Activated CD8-positive, alpha-beta memory T cell treated with anti-CD3 and anti-CD28 coated beads, Interleukin-2, amount 50 U/mL, for 24 hours (primary cell): ENCODE results near the gene BMP7.
"Not testable (repeated sequence)": the region's sequence is repeated elsewhere in the genome, so short reads cannot be mapped to it uniquely, and the experiment has no call there.

Source experiments
- DNase-seq: peaks from one replicate; pipeline ENCODE4 v3.0.0-alpha.2; 2020; ENCODE audit errors: extremely low read depth

The BMP7 gene

GRCh38 chr20:57287901-57288300 lies 21.5 kb upstream of the BMP7 start:
- DNase-seq, result no peak

GRCh38 chr20:57287007-57287880 lies 20.8 kb upstream of the BMP7 start:
- DNase-seq, result no peak

- no peak for DNase-seq
Measured at GRCh38 chr20:57283860-57284259, 17.4 kb upstream of the BMP7 start.

GRCh38 chr20:57282670-57283361 lies 16.4 kb upstream of the BMP7 start:
- DNase-seq, result no peak

GRCh38 chr20:57281900-57282299 lies 15.5 kb upstream of the BMP7 start:
- no peak for DNase-seq

- no peak for DNase-seq
Measured at GRCh38 chr20:57280221-57280620, 13.8 kb upstream of the BMP7 start.

GRCh38 chr20:57279548-57279947 lies 13.1 kb upstream of the BMP7 start:
- not testable (repeated sequence) for DNase-seq

GRCh38 chr20:57278457-57278856 lies 12.0 kb upstream of the BMP7 start:
- no peak for DNase-seq

- DNase-seq, result no peak
Measured at GRCh38 chr20:57277398-57278105, 11.1 kb upstream of the BMP7 start.

GRCh38 chr20:57276221-57276620 lies 9.8 kb upstream of the BMP7 start:
- DNase-seq, result no peak

- no peak for DNase-seq
Measured at GRCh38 chr20:57275813-57276212, 9.4 kb upstream of the BMP7 start.

GRCh38 chr20:57275334-57275733 lies 8.9 kb upstream of the BMP7 start:
- no peak for DNase-seq

GRCh38 chr20:57274846-57275245 lies 8.4 kb upstream of the BMP7 start:
- no peak for DNase-seq

GRCh38 chr20:57274299-57274698 lies 7.9 kb upstream of the BMP7 start:
- DNase-seq, result no peak

GRCh38 chr20:57272883-57273535 lies 6.6 kb upstream of the BMP7 start:
- DNase-seq, result no peak

- DNase-seq, result no peak
Measured at GRCh38 chr20:57270204-57270984, 4.0 kb upstream of the BMP7 start.

- no peak for DNase-seq
Measured at GRCh38 chr20:57269148-57269984, 2.9 kb upstream of the BMP7 start.

GRCh38 chr20:57268399-57269076 lies 2.1 kb upstream of the BMP7 start:
- no peak for DNase-seq

GRCh38 chr20:57267158-57267821 lies 849 bp upstream of the BMP7 start:
- DNase-seq, result no peak
